CD4-positive, alpha-beta T cell treated with Interferon alpha-2 for 1 hour (primary cell): Measurements from ENCODE around the gene HS6ST1.

Source experiments
- DNase-seq, 2 donors: peaks; one replicate each; pipeline ENCODE4 v3.0.0-alpha.2; 2020 to 2022

The HS6ST1 gene

GRCh38 chr2:128318776-128319464, at the start of gene HS6ST1:
Gene HS6ST1 (minus strand): TSS chr2:128318868. CDS start chr2:128318563, 305 bp downstream.
- DNase-seq: peak; percentile 83 to 92

- DNase-seq: no peak
Observed at GRCh38 chr2:128367601-128368359, 49.1 kb upstream of the HS6ST1 start.

- DNase-seq: no peak
Observed at GRCh38 chr2:128366713-128367511, 48.2 kb upstream of the HS6ST1 start.

GRCh38 chr2:128365217-128365905, 46.7 kb upstream of the HS6ST1 start:
- DNase-seq: no peak

GRCh38 chr2:128364441-128364911, 45.8 kb upstream of the HS6ST1 start:
- DNase-seq: no peak

GRCh38 chr2:128363934-128364361, 45.3 kb upstream of the HS6ST1 start:
- no peak for DNase-seq

- DNase-seq: no peak
Observed at GRCh38 chr2:128362889-128363228, 44.2 kb upstream of the HS6ST1 start.

GRCh38 chr2:128362176-128362888, 43.7 kb upstream of the HS6ST1 start:
- DNase-seq: no peak

GRCh38 chr2:128361376-128362131, 42.9 kb upstream of the HS6ST1 start:
- no peak for DNase-seq

GRCh38 chr2:128360711-128361110, 42.0 kb upstream of the HS6ST1 start:
- no peak for DNase-seq

GRCh38 chr2:128359841-128360240, 41.2 kb upstream of the HS6ST1 start:
- DNase-seq: no peak

GRCh38 chr2:128358941-128359731, 40.5 kb upstream of the HS6ST1 start:
- no peak for DNase-seq

GRCh38 chr2:128357506-128358370, 39.1 kb upstream of the HS6ST1 start:
- no peak for DNase-seq

- DNase-seq: no peak
Observed at GRCh38 chr2:128356127-128356526, 37.5 kb upstream of the HS6ST1 start.

GRCh38 chr2:128354726-128355470, 36.2 kb upstream of the HS6ST1 start:
- no peak for DNase-seq

- no peak for DNase-seq
Observed at GRCh38 chr2:128354161-128354560, 35.5 kb upstream of the HS6ST1 start.

GRCh38 chr2:128350736-128351135, 32.1 kb upstream of the HS6ST1 start:
- no peak for DNase-seq

GRCh38 chr2:128348701-128349100, 30.0 kb upstream of the HS6ST1 start:
- no peak for DNase-seq
